ENCODE measurements around the gene RSU1. TPM values are rescaled to one million over a fixed set of nuclear protein-coding genes. Genes with fewer than 3 reads are reported as not detected.

The RSU1 gene
- total and polyA plus RNA-seq, 2 of the 13 experiments (the other 11 are each of a cell fraction or from before 2014, with no cell fraction given) = 32.3 to 35.1 TPM

- in situ Hi-C loops (cut with HindIII; ENCODE audit: extremely low pct_ligation_motif_present, low pct_unique_long_range_greater_than_20kb) = no loop called here
- intact Hi-C loops (cut with micrococcal nuclease; ENCODE audit: unreplicated experiment) = no loop called here
- ChIA-PET CTCF (ENCODE audit: low intra/inter-chr PET ratio, low total read pairs) (no interaction called here), POLR2A (no interaction called here)
- Histone ChIP-seq H3K9me3 (ENCODE audit: low read length) (no peaks in the 10 kb centered on the region), H3K79me2 (ENCODE audit: insufficient read depth, low read length) (no peaks in the 10 kb centered on the region), H3K9ac (ENCODE audit: insufficient read depth, low read depth, low read length) (no peak overlapping the region), H3K27ac (ENCODE audit: extremely low read length, insufficient read depth, low read length) (no peak overlapping the region), H3K4me3 (replicated peaks in 1 of 3; ENCODE audit: insufficient read depth in 1 of 3, low read depth in 2 of 3, low read length in 3 of 3) (no peak overlapping the region), H4K20me1 (ENCODE audit: insufficient read depth, low read length) (no peaks in the 10 kb centered on the region), H3K4me2 (ENCODE audit: low read depth, low read length) (no peak overlapping the region), H3K4me1 (ENCODE audit: insufficient read depth, low read length) (no peaks in the 10 kb centered on the region), H2AFZ (ENCODE audit: low read length) (no peak overlapping the region), H3K27me3 (ENCODE audit: control insufficient read depth in 1 of 2, insufficient read depth in 2 of 2, low read length in 2 of 2) (no peaks in the 10 kb centered on the region), H3K36me3 (replicated peaks in 1 of 2; ENCODE audit: control insufficient read depth in 1 of 2, insufficient read depth in 2 of 2, low read length in 2 of 2) (no peaks in the 10 kb centered on the region)
- ATAC-seq (no peak), DNase-seq (ENCODE audit: low spot score) (no peak), FAIRE-seq (no peak)
- no TSS peak for BruUV-seq (replicated peaks)
- TF ChIP-seq SAP130 (CRISPR knock-in tag; IDR thresholded peaks at IDR 0.05; ENCODE audit: low read depth) (no peak), ZNF704 (CRISPR knock-in tag; IDR thresholded peaks at IDR 0.05; ENCODE audit: borderline replicate concordance) (no peak), ZNF775 (CRISPR knock-in tag; IDR thresholded peaks at IDR 0.05; ENCODE audit: borderline replicate concordance) (no peak), POGK (CRISPR knock-in tag; conservative IDR thresholded peaks at IDR 0.05) (no peak), RAD51 (IDR thresholded peaks at IDR 0.05; ENCODE audit: borderline replicate concordance) (no peak), ZNF7 (CRISPR knock-in tag; IDR thresholded peaks at IDR 0.05) (no peak), ZNF546 (CRISPR knock-in tag; conservative IDR thresholded peaks at IDR 0.05) (no peak), PLSCR1 (CRISPR knock-in tag; IDR thresholded peaks at IDR 0.05; ENCODE audit: borderline replicate concordance) (no peak), YEATS4 (CRISPR knock-in tag; IDR thresholded peaks at IDR 0.05; ENCODE audit: borderline replicate concordance) (no peak), ZBTB3 (CRISPR knock-in tag; IDR thresholded peaks at IDR 0.05; ENCODE audit: borderline replicate concordance, low read depth) (no peak), ARNTL (CRISPR knock-in tag; IDR thresholded peaks at IDR 0.05) (no peak)
Observed at GRCh38 chr10:16732376-16732775, 84.8 kb downstream of the RSU1 start.

Measured in HepG2 (cell line).